HepG2 (cell line): ENCODE measurements around the gene PRSS33. TPM values are rescaled to one million over a fixed set of nuclear protein-coding genes. Genes with fewer than 3 reads are reported as not detected.

ENCODE experiments used
- AKNA ChIP-seq: sonication (generic); formaldehyde crosslinking; IDR thresholded peaks from 2 replicates; pipeline ENCODE4 v1.4.0; 2020; ENCODE audit warnings: missing genetic modification reagents, borderline replicate concordance
- KLF15 ChIP-seq: sonication (generic); formaldehyde crosslinking; IDR thresholded peaks from 2 replicates; pipeline ENCODE4 v1.8.1; 2023; ENCODE audit warnings: borderline replicate concordance, mild to moderate bottlenecking, inconsistent platforms, missing genetic modification reagents, mixed read lengths
- PRDM4 ChIP-seq: sonication (generic); formaldehyde crosslinking; IDR thresholded peaks from 2 replicates; pipeline ENCODE4 v1.9.0; 2021; ENCODE audit warnings: missing genetic modification reagents, borderline replicate concordance
- PRMT3 ChIP-seq: sonication (generic); formaldehyde crosslinking; IDR thresholded peaks from 2 replicates; pipeline ENCODE4 v1.8.1; 2022; ENCODE audit warnings: low read depth, mild to moderate bottlenecking, moderate library complexity, missing genetic modification reagents, borderline replicate concordance
- ZBTB10 ChIP-seq: sonication (generic); formaldehyde crosslinking; IDR thresholded peaks from 2 replicates; pipeline ENCODE4 v1.4.0; 2020; ENCODE audit warnings: missing genetic modification reagents, borderline replicate concordance
- ZFYVE20 ChIP-seq: sonication (generic); formaldehyde crosslinking; IDR thresholded peaks from 2 replicates; pipeline ENCODE4 v1.8.0; 2023; ENCODE audit warnings: low read depth, mild to moderate bottlenecking, moderate library complexity, missing genetic modification reagents, borderline replicate concordance
- ZNF432 ChIP-seq: sonication (generic); formaldehyde crosslinking; IDR thresholded peaks from 2 replicates; pipeline ENCODE4 v1.5.0; 2020; ENCODE audit warnings: missing genetic modification reagents, mild to moderate bottlenecking, borderline replicate concordance
- ZNF576 ChIP-seq: sonication (generic); formaldehyde crosslinking; IDR thresholded peaks from 2 replicates; pipeline ENCODE4 v1.4.0; 2020; ENCODE audit warnings: mild to moderate bottlenecking, missing genetic modification reagents
- ZNF746 ChIP-seq: sonication (generic); formaldehyde crosslinking; IDR thresholded peaks from 2 replicates; pipeline ENCODE4 v1.8.0; 2022; ENCODE audit warnings: mild to moderate bottlenecking, missing genetic modification reagents
- polyA plus RNA-seq, 8 experiments: library from polyadenylated mRNA; depleted of rRNA in 3 of 8; stranded (reverse) in 7 of 8; unstranded in 1 of 8; fragments of >200 nt; fragmentation: Illumina TruSeq in 4 of 8; extraction: Trizol in 4 of 8; gene quantifications; 2 replicates each; pipeline versions ENCODE4 v1.2.1 to v1.2.3, GENCODE V29; 2011 to 2016; ENCODE audit warnings: low read depth in 4 of 8, missing spikeins in 1 of 8, mixed read lengths in 1 of 8; ENCODE audit not compliant: insufficient read depth in 1 of 8
- total RNA-seq, 5 experiments: library from RNA; depleted of rRNA; stranded (reverse); fragments of >200 nt; fragmentation: Illumina TruSeq; extraction: Trizol; gene quantifications; 2 replicates each; pipeline ENCODE4 v1.2.3, GENCODE V29; 2016; ENCODE audit warnings: low read depth in 1 of 5

PRSS33 gene
- total and polyA plus RNA-seq, 2 of the 13 experiments (the other 11 are each of a cell fraction or from before 2014, with no cell fraction given): not detected

GRCh38 chr16:2752035-2752849, 35.1 kb downstream of the PRSS33 start, which contains the start of gene SRRM2 (continued):
- 0 out of 2 replicates have a peak, but pooled peaks have one; percentile 22 for TF ChIP-seq KLF15 (CRISPR knock-in tag)
- TF ChIP-seq ZNF576: peak; percentile 45; the same call in 1 of the 2 replicates
- TF ChIP-seq PRMT3: peak; percentile 25; the same call in 1 of the 2 replicates
- no peak for TF ChIP-seq ZNF432 (CRISPR knock-in tag)
- TF ChIP-seq ZFYVE20 (CRISPR knock-in tag): 0 out of 2 replicates have a peak, but pooled peaks have one; percentile 48
- peak; percentile 75; the same call in 1 of the 2 replicates for TF ChIP-seq ZBTB10 (CRISPR knock-in tag)
- TF ChIP-seq PRDM4 (CRISPR knock-in tag): no peak
- TF ChIP-seq ZNF746 (CRISPR knock-in tag): no peak
- peak; percentile 76; the same call in 1 of the 2 replicates for TF ChIP-seq AKNA (CRISPR knock-in tag)
